ENCODE results near the gene IL6R. TPM values are rescaled to one million over a fixed set of nuclear protein-coding genes. Genes with fewer than 3 reads are reported as not detected.

Gene IL6R
- total RNA-seq, 1 experiment from 2014 or later: 5.0 TPM

DNA sequence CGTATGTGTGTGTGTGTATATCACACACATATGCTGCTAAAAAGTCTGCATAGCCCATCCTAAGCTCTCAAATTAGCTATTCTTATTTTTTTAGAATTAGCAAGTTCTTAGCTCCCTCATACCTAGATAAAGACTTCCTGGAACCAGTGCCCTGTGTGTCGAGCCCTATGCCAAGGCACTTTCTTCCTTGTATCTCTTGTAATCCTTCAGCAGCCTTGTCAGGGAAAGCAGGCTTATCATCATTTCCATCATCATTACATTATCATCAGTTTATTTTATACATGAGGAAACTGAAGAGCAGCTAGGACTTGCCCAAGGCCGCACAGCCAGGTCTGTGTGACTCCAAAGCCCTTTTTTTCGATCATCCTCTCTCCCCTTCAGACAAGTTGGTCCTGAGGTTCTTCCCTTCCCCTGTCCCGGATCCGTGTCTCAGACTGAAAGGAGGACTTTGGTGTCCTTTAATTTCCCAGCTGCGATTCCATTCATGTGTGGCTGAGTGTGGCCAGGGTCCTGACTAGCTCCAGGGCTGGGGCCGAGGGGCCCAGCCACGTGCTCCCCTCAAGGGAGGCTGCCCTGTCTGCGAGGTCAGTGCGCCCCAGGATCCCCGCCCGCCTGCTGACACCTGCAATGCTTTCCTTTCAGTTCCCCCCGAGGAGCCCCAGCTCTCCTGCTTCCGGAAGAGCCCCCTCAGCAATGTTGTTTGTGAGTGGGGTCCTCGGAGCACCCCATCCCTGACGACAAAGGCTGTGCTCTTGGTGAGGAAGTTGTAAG, 24.9 kb downstream of the IL6R start:
- H3K9me3 Mint-ChIP-seq (ENCODE audit: low read depth, unreplicated experiment): no peaks in the 10 kb centered on the region
- DNase-seq: no peak
- H3K4me1 Mint-ChIP-seq (ENCODE audit: low read depth, unreplicated experiment): peaks cover 45% of the 10 kb centered on the region
- intact Hi-C loops (cut with micrococcal nuclease; ENCODE audit: unreplicated experiment): no loop called here
- H3K27ac Mint-ChIP-seq (ENCODE audit: unreplicated experiment): no peak overlapping the region
- H3K27me3 Mint-ChIP-seq (ENCODE audit: unreplicated experiment): no peaks in the 10 kb centered on the region
- H3K36me3 Mint-ChIP-seq (ENCODE audit: insufficient read depth, unreplicated experiment): peaks cover 14% of the 10 kb centered on the region
- CTCF ChIA-PET: no interaction called here
- BruUV-seq (replicated peaks): no TSS peak
- H3K4me3 Mint-ChIP-seq (ENCODE audit: low read depth, unreplicated experiment): no peak overlapping the region
- TF ChIP-seq, protein P1, sequence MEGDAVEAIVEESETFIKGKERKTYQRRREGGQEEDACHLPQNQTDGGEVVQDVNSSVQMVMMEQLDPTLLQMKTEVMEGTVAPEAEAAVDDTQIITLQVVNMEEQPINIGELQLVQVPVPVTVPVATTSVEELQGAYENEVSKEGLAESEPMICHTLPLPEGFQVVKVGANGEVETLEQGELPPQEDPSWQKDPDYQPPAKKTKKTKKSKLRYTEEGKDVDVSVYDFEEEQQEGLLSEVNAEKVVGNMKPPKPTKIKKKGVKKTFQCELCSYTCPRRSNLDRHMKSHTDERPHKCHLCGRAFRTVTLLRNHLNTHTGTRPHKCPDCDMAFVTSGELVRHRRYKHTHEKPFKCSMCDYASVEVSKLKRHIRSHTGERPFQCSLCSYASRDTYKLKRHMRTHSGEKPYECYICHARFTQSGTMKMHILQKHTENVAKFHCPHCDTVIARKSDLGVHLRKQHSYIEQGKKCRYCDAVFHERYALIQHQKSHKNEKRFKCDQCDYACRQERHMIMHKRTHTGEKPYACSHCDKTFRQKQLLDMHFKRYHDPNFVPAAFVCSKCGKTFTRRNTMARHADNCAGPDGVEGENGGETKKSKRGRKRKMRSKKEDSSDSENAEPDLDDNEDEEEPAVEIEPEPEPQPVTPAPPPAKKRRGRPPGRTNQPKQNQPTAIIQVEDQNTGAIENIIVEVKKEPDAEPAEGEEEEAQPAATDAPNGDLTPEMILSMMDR (IDR thresholded peaks at IDR 0.05; ENCODE audit: unreplicated experiment): no peak

DNA sequence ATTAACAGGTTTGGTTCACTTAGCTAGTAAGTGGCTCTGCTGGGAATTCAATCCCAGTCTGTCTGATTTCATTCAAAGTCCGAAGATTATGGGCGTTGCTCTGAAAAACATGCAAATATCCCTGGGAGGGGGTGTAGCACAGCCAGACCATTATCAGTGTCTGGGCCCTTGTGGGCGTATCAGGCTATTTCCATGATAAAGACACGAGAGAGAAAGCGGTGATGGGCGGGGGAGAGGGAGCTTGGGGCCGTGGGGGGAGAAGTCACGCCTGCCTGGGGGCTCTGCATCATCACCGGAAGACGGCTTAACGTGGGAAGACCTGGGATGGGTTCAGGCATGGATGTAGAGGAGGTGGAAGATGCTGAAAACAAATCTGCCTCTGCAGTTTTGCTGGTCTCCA, 25.8 kb downstream of the IL6R start:
- no TSS peak for BruUV-seq (replicated peaks)
- H3K4me1 Mint-ChIP-seq (ENCODE audit: low read depth, unreplicated experiment): peaks cover 36% of the 10 kb centered on the region
- no peak overlapping the region for H3K27ac Mint-ChIP-seq (ENCODE audit: unreplicated experiment)
- CTCF ChIA-PET: no interaction called here
- H3K36me3 Mint-ChIP-seq (ENCODE audit: insufficient read depth, unreplicated experiment): peaks cover 10% of the 10 kb centered on the region
- DNase-seq: no peak
- H3K27me3 Mint-ChIP-seq (ENCODE audit: unreplicated experiment): no peaks in the 10 kb centered on the region
- TF ChIP-seq, protein P1 (IDR thresholded peaks at IDR 0.05; ENCODE audit: unreplicated experiment): no peak
- intact Hi-C loops (cut with micrococcal nuclease; ENCODE audit: unreplicated experiment): no loop called here
- no peak overlapping the region for H3K4me3 Mint-ChIP-seq (ENCODE audit: low read depth, unreplicated experiment)
- no peaks in the 10 kb centered on the region for H3K9me3 Mint-ChIP-seq (ENCODE audit: low read depth, unreplicated experiment)

DNA sequence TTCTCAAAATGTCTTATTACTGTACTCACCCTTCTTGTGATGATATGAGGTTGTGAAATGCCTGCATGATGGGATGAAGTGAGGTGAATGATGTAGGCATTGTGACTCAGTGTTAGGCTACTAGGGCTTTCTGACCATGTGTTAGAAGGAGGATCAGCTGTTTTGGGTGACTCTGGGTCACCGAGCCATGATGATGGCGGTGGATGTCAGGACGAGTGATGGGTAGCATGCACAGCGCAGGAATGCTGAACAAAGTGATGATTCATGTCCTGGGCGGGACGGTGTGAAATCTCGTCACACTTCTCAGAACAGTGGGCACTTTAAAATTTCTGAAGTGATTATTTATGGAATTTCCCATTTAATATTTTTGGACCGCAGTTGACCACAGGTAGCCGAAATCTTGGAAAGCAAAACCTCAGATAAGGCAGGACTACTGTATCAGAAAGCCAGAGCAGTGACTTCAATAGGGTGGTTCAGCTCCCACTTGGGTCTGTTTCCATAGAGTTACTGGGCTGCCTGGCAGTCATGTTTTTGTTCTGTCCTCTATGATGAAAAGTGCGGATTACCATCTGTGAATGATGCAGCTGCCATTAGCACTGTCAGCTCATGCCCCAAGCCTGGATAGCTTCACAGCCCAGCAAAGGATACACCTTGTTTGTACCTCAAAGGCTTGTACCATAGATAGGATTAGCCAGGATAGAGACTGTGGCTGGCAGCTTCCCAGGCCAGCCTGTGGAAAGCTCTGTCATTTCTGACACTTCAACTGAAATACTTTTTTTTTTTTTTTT, 26.6 kb downstream of the IL6R start:
- DNase-seq: no peak
- Mint-ChIP-seq H3K27ac (ENCODE audit: unreplicated experiment) (no peak overlapping the region), H3K9me3 (ENCODE audit: low read depth, unreplicated experiment) (no peaks in the 10 kb centered on the region), H3K4me3 (ENCODE audit: low read depth, unreplicated experiment) (no peak overlapping the region), H3K27me3 (ENCODE audit: unreplicated experiment) (no peaks in the 10 kb centered on the region), H3K36me3 (ENCODE audit: insufficient read depth, unreplicated experiment) (peaks cover 10% of the 10 kb centered on the region), H3K4me1 (ENCODE audit: low read depth, unreplicated experiment) (peaks cover 31% of the 10 kb centered on the region)
- BruUV-seq (replicated peaks): no TSS peak
- TF ChIP-seq, protein P1 (IDR thresholded peaks at IDR 0.05; ENCODE audit: unreplicated experiment): no peak
- CTCF ChIA-PET: interaction anchor here (1.1 kb wide), 1 partner anchor 11 kb away, joined by 3 read pairs; no protein-coding TSS in a partner anchor
- intact Hi-C loops (cut with micrococcal nuclease; ENCODE audit: unreplicated experiment): no loop called here

DNA sequence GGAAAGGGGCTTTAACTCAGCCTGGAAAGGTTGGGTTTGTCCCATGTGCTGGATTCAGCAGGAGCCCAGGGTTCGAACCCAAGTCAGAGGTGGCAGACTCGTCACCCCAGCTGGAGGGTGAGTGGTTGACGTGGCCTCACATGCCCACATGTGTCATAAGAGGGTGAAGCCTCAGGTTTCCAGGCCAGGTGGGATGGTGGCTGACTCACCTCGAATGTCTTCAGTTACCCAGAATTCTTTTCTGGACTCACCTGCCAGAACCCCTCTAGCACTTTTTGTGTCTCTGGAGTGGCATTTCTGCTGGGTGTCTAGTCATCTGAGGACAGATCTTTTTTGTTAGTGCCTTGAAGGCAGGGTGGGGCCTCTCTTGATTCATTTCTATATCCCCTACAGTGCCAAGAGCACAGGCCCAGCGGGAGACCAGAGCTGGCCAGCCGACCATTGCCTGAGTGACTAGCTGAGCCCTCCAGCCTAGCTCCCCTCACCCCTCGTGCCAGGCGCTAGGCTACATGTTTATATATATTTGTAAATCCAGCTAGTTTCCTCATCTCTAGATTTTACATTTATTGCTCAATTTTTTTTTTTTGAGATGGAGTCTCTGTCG, 28.1 kb downstream of the IL6R start:
- Mint-ChIP-seq H3K4me3 (ENCODE audit: low read depth, unreplicated experiment) (no peak overlapping the region), H3K4me1 (ENCODE audit: low read depth, unreplicated experiment) (peaks cover 21% of the 10 kb centered on the region), H3K27me3 (ENCODE audit: unreplicated experiment) (no peaks in the 10 kb centered on the region), H3K27ac (ENCODE audit: unreplicated experiment) (no peak overlapping the region), H3K9me3 (ENCODE audit: low read depth, unreplicated experiment) (no peaks in the 10 kb centered on the region), H3K36me3 (ENCODE audit: insufficient read depth, unreplicated experiment) (peaks cover 9% of the 10 kb centered on the region)
- CTCF ChIA-PET: interaction anchor here (1.1 kb wide), 1 partner anchor 13 kb away, joined by 3 read pairs; no protein-coding TSS in a partner anchor
- no TSS peak for BruUV-seq (replicated peaks)
- intact Hi-C loops (cut with micrococcal nuclease; ENCODE audit: unreplicated experiment): no loop called here
- DNase-seq: no peak
- TF ChIP-seq, protein P1 (IDR thresholded peaks at IDR 0.05; ENCODE audit: unreplicated experiment): no peak

Data from Calu3 (cell line).